Heart left ventricle (tissue), 16 donors: ENCODE results near the gene IFNAR1. TPM values are rescaled to one million over a fixed set of nuclear protein-coding genes. Genes with fewer than 3 reads are reported as not detected.
A peak's percentile ranks its signal among the peaks of the same experiment; 100 is the strongest.

Experiments used
- ATAC-seq, 4 donors: fragments of 200-7000 bp; cut with Tn5 transposase; one replicate each; pipeline ENCODE4 v1.9.1; 2020 to 2022; ENCODE audit warnings: moderate library complexity in 4 of 4, mild to moderate bottlenecking in 3 of 4, moderate number of reproducible peaks in 1 of 4
- DNase-seq, 5 donors: peaks; one replicate each; pipeline ENCODE4 v3.0.0-alpha.2; 2020
- H3K27ac ChIP-seq, 12 donors: fragments of 200-600 bp; sonication (generic) in 4 of 12; one replicate each; pipeline versions ENCODE4 v1.5.0 to v1.8.0; 2016 to 2022; ENCODE audit warnings: mild to moderate bottlenecking in 2 of 12
- H3K27me3 ChIP-seq, 9 donors: fragments of 200-600 bp; sonication (generic) in 2 of 9; one replicate each; pipeline versions ENCODE4 v1.5.1 to v1.8.0; 2016 to 2022; ENCODE audit warnings: mild to moderate bottlenecking in 3 of 9
- H3K36me3 ChIP-seq, 9 donors: fragments of 200-600 bp; sonication (generic) in 2 of 9; one replicate each; pipeline versions ENCODE4 v1.5.0 to v1.8.0; 2018 to 2022; ENCODE audit warnings: mild to moderate bottlenecking in 2 of 9
- H3K4me1 ChIP-seq, 12 donors: fragments of 200-600 bp; sonication (generic) in 4 of 12; one replicate each; pipeline versions ENCODE4 v1.5.0 to v1.8.0; 2016 to 2022; ENCODE audit warnings: mild to moderate bottlenecking in 3 of 12
- H3K4me3 ChIP-seq, 12 donors: fragments of 200-600 bp; sonication (generic) in 4 of 12; one replicate each; pipeline versions ENCODE4 v1.5.0 to v1.8.0; 2017 to 2022; ENCODE audit warnings: mild to moderate bottlenecking in 9 of 12, moderate library complexity in 4 of 12
- H3K9me3 ChIP-seq, 12 donors: fragments of 200-600 bp; sonication (generic) in 4 of 12; one replicate each; pipeline versions ENCODE4 v1.5.0 to v1.8.0; 2016 to 2022; ENCODE audit warnings: mild to moderate bottlenecking in 1 of 12
- POLR2A ChIP-seq, 2 donors: fragments of 450-650 bp; IDR thresholded peaks; one replicate each; pipeline ENCODE4 v1.6.1; 2017; ENCODE audit warnings: antibody characterized with exemption in 2 of 2, mild to moderate bottlenecking in 2 of 2, moderate library complexity in 2 of 2
- WGBS, 4 donors: extraction: QIAGEN DNeasy Blood & Tissue Kit in 2 of 4; methylation state at CpG; one replicate each; pipeline versions ENCODE4 v1.1.5 to v1.1.7; 2013 to 2018; 5-methylcytosine and 5-hydroxymethylcytosine counted together
- intact Hi-C, 10 donors: fragments of 100-400 bp; cut with DNase I; formaldehyde crosslinking; loops; one replicate each; pipeline versions ENCODE4 v1.11.1 to v1.14.2; 2022
- polyA plus RNA-seq, 2 donors: library from polyadenylated mRNA; stranded (reverse); fragments of 200-250 nt; gene quantifications; one replicate each; pipeline ENCODE4 v1.2.3, GENCODE V29; 2013
- total RNA-seq, 9 donors: library from RNA; depleted of rRNA in 2 of 9; stranded (reverse); fragments of >200 nt in 2 of 9; fragmentation: NEBNext Ultra II Directional in 3 of 9; extraction: Animal tissue kit (Norgen Biotek cat#: 25700) in 3 of 9; gene quantifications; one replicate each; pipeline versions ENCODE4 v1.1.0 to v1.2.4, GENCODE V29; 2016 to 2023
- TF ChIP-seq, protein P1 (sequence below), 12 donors: fragments of 200-600 bp; sonication (generic) in 4 of 12; IDR thresholded peaks; one replicate each; pipeline versions ENCODE4 v1.5.0 to v1.8.0; 2018 to 2022; ENCODE audit warnings: antibody characterized with exemption in 12 of 12, mild to moderate bottlenecking in 5 of 12
- donor health status: ischemic (EF 13 %, LVEDD 7.1; RV severe dilation, severe dysfunction).
- donor health status: healthy with polysubstance abuse.
- donor health status: DM: no; HTN: yes; CAD: no.
- donor health status: DM: no; HTN: no; CAD: no.
- donor health status: ischemic (EF 25% LVEDD 6.9; RV normal size, moderate dysfunction).
- donor health status: ischemic (EF 25% LVEDD 5.7; RV mildly dilated, moderate dysfunction).
- donor health status: healthy.
- donor health status: DM: yes; HTN: yes; CAD: no.
- donor health status: ischemic (EF 35%, LVEDD 5.7; RV mildly dilated, moderate dysfunction).
- donor health status: nonischemic (EF 11% LVEDD 7.7; RV severe dilation, severe dysfunction).
- donor health status: DM: yes; HTN: yes; CAD: no.
- donor health status: PGD.
- donor health status: ischemic (EF 29% LVEDD 5.4; RV normal size, mild dysfunction).
- donor health status: nonischemic (EF 23%, LVEDD 6.1; RV moderate dilation, normal function).

The IFNAR1 gene
- total and polyA plus RNA-seq, 11 donors: 6.5 to 38.9 (median 22.5) TPM

DNA sequence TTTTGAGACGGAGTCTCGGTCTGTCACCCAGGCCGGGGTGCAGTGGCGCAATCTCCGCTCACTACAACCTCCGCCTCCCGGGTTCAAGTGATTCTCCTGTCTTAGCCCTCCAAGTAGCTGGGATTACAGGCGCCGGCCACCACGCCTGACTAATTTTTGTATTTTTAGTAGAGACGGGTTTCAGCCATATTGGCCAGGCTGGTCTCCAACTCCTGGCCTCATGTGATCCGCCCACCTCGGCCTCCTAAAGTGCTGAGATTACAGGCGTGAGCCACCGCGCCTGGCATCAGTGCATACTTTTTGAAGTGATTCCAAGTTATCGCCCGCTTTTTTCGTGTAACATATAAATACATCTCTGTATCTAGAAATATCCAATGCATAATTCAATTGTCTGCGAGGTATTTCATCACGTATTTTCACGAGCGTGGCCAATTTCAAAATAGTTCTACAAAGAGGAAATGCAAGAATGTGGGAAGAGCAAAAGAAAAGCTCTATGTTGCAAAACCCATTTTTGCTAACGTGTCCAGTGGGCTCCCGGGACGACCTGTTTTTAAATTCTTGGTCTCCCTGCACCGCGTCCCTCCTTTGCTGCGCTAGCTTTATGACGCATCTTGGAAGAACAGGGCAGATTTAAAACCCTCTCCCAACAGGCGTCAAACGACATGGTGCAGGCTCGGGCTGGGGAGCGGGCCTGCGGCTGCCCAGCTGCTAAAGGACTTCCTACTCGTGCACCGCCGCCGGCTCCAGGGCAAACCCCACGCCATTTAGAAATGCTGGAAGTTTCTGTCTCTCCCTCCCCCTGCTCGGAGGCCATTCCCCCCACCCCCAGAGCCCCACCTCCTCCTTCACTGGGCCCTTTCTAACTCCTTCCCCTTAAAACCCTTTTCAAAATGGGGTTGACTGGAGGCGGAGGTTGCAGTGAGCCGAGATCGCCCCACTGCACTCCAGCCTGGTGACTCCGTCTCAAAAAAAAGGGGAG is 77.5 kb downstream of the IFNAR1 start:
- Histone ChIP-seq H3K27me3 (no peaks in the 10 kb centered on the region), H3K4me3 (peak overlapping the region; percentile 66 to 96 (median 88)), H3K27ac (peak overlapping the region; percentile 71 to 100 (median 94)), H3K4me1 (peaks cover 0 to 74% (median 27%) of the 10 kb centered on the region in 12 donors), H3K9me3 (no peaks in the 10 kb centered on the region), H3K36me3 (peaks cover 0 to 19% (median 0%) of the 10 kb centered on the region in 9 donors)
- peak; percentile 34 to 72 (median 68) for ATAC-seq
- intact Hi-C loops: no loop called here
- peak; percentile 73 to 86 (median 75) for DNase-seq
- WGBS, 4 donors: 51 to 57% (median 55%) methylated on average over 39 to 45 of the region's 45 CpGs
- TF ChIP-seq, protein P1, sequence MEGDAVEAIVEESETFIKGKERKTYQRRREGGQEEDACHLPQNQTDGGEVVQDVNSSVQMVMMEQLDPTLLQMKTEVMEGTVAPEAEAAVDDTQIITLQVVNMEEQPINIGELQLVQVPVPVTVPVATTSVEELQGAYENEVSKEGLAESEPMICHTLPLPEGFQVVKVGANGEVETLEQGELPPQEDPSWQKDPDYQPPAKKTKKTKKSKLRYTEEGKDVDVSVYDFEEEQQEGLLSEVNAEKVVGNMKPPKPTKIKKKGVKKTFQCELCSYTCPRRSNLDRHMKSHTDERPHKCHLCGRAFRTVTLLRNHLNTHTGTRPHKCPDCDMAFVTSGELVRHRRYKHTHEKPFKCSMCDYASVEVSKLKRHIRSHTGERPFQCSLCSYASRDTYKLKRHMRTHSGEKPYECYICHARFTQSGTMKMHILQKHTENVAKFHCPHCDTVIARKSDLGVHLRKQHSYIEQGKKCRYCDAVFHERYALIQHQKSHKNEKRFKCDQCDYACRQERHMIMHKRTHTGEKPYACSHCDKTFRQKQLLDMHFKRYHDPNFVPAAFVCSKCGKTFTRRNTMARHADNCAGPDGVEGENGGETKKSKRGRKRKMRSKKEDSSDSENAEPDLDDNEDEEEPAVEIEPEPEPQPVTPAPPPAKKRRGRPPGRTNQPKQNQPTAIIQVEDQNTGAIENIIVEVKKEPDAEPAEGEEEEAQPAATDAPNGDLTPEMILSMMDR (IDR thresholded peaks at IDR 0.05): no peak
- no peak for TF ChIP-seq POLR2A (IDR thresholded peaks at IDR 0.05)

DNA sequence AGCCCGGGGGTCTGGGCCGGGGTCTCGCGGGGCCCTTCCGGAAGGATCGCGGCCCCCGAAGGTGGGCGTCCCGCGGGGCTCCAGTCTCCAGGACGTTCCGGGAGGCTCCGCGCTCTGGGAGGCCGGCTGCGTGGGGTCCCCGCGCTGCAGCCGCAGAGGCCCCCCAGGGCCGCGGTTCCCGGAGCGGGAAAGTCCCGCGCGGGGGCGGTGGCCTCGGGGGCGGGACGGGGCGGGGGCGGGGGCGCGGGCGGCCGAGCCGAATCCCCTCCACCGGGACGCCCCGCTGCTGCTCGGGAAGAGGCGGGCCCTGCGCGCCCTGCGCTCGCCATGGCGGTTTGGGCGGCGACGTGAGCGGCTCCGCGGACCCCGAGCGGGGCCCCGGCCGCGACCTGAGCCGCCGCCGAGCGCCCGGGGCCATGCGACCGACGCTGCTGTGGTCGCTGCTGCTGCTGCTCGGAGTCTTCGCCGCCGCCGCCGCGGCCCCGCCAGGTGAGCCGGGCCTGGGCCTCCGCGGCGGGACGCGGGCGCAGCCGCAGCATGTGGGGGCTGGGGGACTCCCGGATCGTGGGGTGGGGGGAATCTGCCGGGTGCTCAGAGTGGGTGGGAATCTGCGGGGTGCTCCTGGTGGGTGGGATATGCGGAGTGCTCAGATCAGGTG is 78.5 kb downstream of the IFNAR1 start, which contains the start of gene IFNGR2:
TSS of gene IFNGR2 (plus strand) at position 286 of the 658 bp plus-strand sequence. CDS start at position 417, 131 bp downstream.
- H3K9me3 ChIP-seq: no peaks in the 10 kb centered on the region
- H3K36me3 ChIP-seq: peaks cover 0 to 23% (median 0%) of the 10 kb centered on the region in 9 donors
- H3K27me3 ChIP-seq: no peaks in the 10 kb centered on the region
- intact Hi-C loops: no loop called here
- ATAC-seq (peak in 3 of 4 donors; percentile 12 to 66 (median 66)), DNase-seq (peak; percentile 50 to 84 (median 59))
- no peak for TF ChIP-seq POLR2A (IDR thresholded peaks at IDR 0.05)
- TF ChIP-seq, protein P1 (IDR thresholded peaks at IDR 0.05): no peak
- WGBS, 4 donors: 0 to 1% (median 1%) methylated on average over 27 to 89 of the region's 89 CpGs; no CpG with 5 or more reads in 1 of the 4 donors
- peak within 1 kb of the TSS; percentile 71 to 100 (median 94) for H3K27ac ChIP-seq
- peak within 1 kb of the TSS; percentile 66 to 96 (median 88) for H3K4me3 ChIP-seq
- H3K4me1 ChIP-seq: peaks cover 0 to 74% (median 27%) of the 10 kb centered on the region in 12 donors

DNA sequence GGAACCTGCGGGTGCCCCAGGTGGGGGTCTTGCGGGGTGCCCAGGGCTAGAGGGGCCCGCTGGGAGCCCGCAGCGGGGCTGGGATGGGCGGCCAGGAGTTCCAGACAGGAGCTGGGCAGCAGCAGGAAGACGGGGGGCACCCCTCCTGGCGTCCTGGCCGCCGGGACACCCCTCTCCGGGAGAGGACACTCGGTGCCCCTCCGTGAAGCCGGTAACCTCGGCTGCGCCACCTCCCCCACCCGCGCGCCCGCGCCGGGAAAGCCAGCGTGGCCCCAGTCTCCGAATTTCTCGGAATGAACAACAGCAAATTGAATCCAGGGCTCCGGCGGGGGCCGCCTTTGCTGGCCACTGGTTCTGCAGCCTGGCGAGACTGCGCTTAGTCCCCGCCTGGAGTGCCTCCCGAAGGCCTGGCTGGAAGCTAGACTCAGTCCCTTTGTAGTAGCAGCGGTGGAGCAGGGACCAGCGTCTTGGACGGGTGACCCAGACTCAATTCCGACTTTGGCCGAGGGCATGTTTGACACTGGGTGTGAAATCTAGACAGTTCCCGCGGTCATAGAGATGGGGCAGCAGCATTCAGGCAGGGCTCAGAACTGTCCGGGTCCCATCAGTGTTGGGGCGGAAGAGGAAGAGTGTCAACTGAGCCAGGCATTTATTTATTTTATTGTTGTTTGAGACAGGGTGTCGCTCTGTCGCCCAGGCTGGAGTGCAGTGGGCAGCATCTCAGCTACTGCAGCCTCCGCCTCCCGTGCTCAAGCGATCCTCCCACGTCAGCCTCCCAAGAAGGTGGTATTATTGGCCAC is 79.2 kb downstream of the IFNAR1 start:
- WGBS, 4 donors: 5 to 36% (median 9%) methylated on average over 8 to 47 of the region's 47 CpGs
- H3K4me1 ChIP-seq: peaks cover 0 to 75% (median 27%) of the 10 kb centered on the region in 12 donors
- intact Hi-C loops: no loop called here
- TF ChIP-seq, protein P1 (IDR thresholded peaks at IDR 0.05): peak in 2 of 12 donors; percentile 3 to 15
- peak in 1 of 2 donors; percentile 13 for TF ChIP-seq POLR2A (IDR thresholded peaks at IDR 0.05)
- peak; percentile 64 to 84 (median 70) for DNase-seq
- H3K27me3 ChIP-seq: no peaks in the 10 kb centered on the region
- no peaks in the 10 kb centered on the region for H3K9me3 ChIP-seq
- peak overlapping the region; percentile 71 to 100 (median 94) for H3K27ac ChIP-seq
- peak; percentile 32 to 69 (median 61) for ATAC-seq
- peak overlapping the region; percentile 66 to 96 (median 88) for H3K4me3 ChIP-seq
- peaks cover 0 to 29% (median 0%) of the 10 kb centered on the region in 9 donors for H3K36me3 ChIP-seq
